Measurements from ENCODE around the gene CIAPIN1.

The CIAPIN1 gene

DNA sequence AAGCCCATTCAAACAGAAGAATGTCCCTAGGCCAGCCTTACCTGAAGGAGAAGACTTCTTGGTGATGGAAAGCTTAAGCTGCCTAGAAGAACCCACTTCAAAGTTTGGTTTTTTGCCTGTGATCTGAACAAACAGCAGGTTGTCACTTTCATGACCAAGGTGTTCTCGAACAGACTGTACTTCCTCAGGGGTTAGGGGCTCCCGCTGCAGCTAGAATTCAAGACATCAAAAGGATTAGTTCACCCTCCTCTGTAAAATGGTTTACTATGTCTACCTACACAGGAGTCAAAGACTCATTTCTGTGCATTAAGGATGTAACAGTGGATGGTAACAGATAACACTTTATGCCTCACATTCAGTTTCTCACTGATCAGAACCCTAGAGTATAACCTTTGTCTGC, 13.2 kb downstream of the CIAPIN1 start:
- Histone ChIP-seq H3K79me2 (ENCODE audit: insufficient read depth, low read length) (no peaks in the 10 kb centered on the region), H3K4me3 (ENCODE audit: low read depth in 1 of 2, low read length in 2 of 2) (no peak overlapping the region), H2AFZ (ENCODE audit: low read depth, low read length) (no peak overlapping the region), H3K4me1 (ENCODE audit: insufficient read depth, low read length) (no peaks in the 10 kb centered on the region), H3K27me3 (ENCODE audit: insufficient read depth, low read length, poor library complexity) (no peaks in the 10 kb centered on the region), H4K20me1 (ENCODE audit: insufficient read depth, low read length) (no peaks in the 10 kb centered on the region), H3K4me2 (ENCODE audit: insufficient read depth, low read length) (no peak overlapping the region), H3K9me3 (ENCODE audit: insufficient read depth, low read length, severe bottlenecking) (no peaks in the 10 kb centered on the region), H3K27ac (ENCODE audit: low read length) (no peak overlapping the region), H3K36me3 (ENCODE audit: insufficient read depth, low read length) (peaks cover 92% of the 10 kb centered on the region), H3K9ac (ENCODE audit: low read depth, low read length) (no peak overlapping the region)
- DNase-seq (no peak), ATAC-seq (ENCODE audit: insufficient read depth, low read depth) (no peak)
- TF ChIP-seq CTCF (IDR thresholded peaks at IDR 0.05; ENCODE audit: borderline replicate concordance, extremely low read depth, low read length, poor library complexity, severe bottlenecking) = no peak
- no peak for TF ChIP-seq EZH2 (IDR thresholded peaks at IDR 0.05; ENCODE audit: borderline replicate concordance, low read depth, low read length, severe bottlenecking)

DNA sequence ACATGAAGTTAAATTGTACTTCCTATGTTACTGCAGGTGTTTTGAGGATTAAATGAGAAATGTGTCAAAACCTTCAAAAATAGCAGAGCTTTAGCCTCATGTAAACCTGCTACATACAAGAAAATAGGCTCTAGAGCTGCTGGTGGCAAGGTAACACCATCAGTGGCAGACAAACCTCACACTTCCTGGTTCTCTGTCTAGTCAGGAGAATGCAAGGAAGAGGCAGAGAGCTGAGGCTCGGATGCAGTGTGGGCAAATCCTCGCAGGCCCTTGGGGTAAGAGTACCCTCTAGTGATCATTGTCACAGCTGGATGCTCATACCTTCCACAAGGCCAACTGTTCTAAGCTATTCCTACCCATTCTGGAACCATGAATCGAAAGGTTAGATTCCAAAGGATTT, 14.2 kb downstream of the CIAPIN1 start:
- H3K4me3 ChIP-seq (ENCODE audit: low read depth in 1 of 2, low read length in 2 of 2) = no peak overlapping the region
- H3K9ac ChIP-seq (ENCODE audit: low read depth, low read length) = no peak overlapping the region
- DNase-seq (no peak), ATAC-seq (ENCODE audit: insufficient read depth, low read depth) (no peak)
- TF ChIP-seq EZH2 (IDR thresholded peaks at IDR 0.05; ENCODE audit: borderline replicate concordance, low read depth, low read length, severe bottlenecking) (no peak), CTCF (IDR thresholded peaks at IDR 0.05; ENCODE audit: borderline replicate concordance, extremely low read depth, low read length, poor library complexity, severe bottlenecking) (no peak)
- no peak overlapping the region for H3K27ac ChIP-seq (ENCODE audit: low read length)
- H3K27me3 ChIP-seq (ENCODE audit: insufficient read depth, low read length, poor library complexity) = no peaks in the 10 kb centered on the region
- H2AFZ ChIP-seq (ENCODE audit: low read depth, low read length) = no peak overlapping the region
- no peak overlapping the region for H3K4me2 ChIP-seq (ENCODE audit: insufficient read depth, low read length)
- no peaks in the 10 kb centered on the region for H4K20me1 ChIP-seq (ENCODE audit: insufficient read depth, low read length)
- H3K9me3 ChIP-seq (ENCODE audit: insufficient read depth, low read length, severe bottlenecking) = no peaks in the 10 kb centered on the region
- H3K36me3 ChIP-seq (ENCODE audit: insufficient read depth, low read length) = peaks cover 92% of the 10 kb centered on the region
- no peaks in the 10 kb centered on the region for H3K79me2 ChIP-seq (ENCODE audit: insufficient read depth, low read length)
- no peaks in the 10 kb centered on the region for H3K4me1 ChIP-seq (ENCODE audit: insufficient read depth, low read length)

DNA sequence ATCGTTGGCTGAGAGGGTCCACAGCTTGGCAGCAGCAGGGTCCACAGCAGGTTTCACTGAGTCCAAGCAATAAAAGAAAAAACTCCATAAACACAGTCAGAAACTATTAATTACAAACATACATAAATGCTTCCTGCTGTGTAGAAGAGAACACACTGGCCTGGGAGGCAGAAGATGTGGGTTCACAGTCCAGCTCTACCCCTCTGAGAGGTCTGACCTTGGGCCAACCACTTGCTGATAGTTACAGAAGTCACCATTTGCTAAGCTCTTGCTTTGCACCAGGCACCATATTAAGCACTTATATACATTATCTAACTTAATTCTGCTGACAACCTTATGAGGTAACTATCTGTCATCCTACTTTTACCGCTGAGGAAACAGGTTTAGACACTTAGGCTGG, 14.7 kb downstream of the CIAPIN1 start:
- Histone ChIP-seq H3K27ac (ENCODE audit: low read length) (no peak overlapping the region), H3K9ac (ENCODE audit: low read depth, low read length) (no peak overlapping the region), H2AFZ (ENCODE audit: low read depth, low read length) (no peak overlapping the region), H3K27me3 (ENCODE audit: insufficient read depth, low read length, poor library complexity) (no peaks in the 10 kb centered on the region), H3K36me3 (ENCODE audit: insufficient read depth, low read length) (peaks cover 89% of the 10 kb centered on the region), H3K4me2 (ENCODE audit: insufficient read depth, low read length) (no peak overlapping the region), H4K20me1 (ENCODE audit: insufficient read depth, low read length) (no peaks in the 10 kb centered on the region), H3K79me2 (ENCODE audit: insufficient read depth, low read length) (no peaks in the 10 kb centered on the region), H3K4me1 (ENCODE audit: insufficient read depth, low read length) (no peaks in the 10 kb centered on the region), H3K9me3 (ENCODE audit: insufficient read depth, low read length, severe bottlenecking) (no peaks in the 10 kb centered on the region), H3K4me3 (ENCODE audit: low read depth in 1 of 2, low read length in 2 of 2) (no peak overlapping the region)
- DNase-seq (no peak), ATAC-seq (ENCODE audit: insufficient read depth, low read depth) (no peak)
- TF ChIP-seq EZH2 (IDR thresholded peaks at IDR 0.05; ENCODE audit: borderline replicate concordance, low read depth, low read length, severe bottlenecking) (no peak), CTCF (IDR thresholded peaks at IDR 0.05; ENCODE audit: borderline replicate concordance, extremely low read depth, low read length, poor library complexity, severe bottlenecking) (no peak)

DNA sequence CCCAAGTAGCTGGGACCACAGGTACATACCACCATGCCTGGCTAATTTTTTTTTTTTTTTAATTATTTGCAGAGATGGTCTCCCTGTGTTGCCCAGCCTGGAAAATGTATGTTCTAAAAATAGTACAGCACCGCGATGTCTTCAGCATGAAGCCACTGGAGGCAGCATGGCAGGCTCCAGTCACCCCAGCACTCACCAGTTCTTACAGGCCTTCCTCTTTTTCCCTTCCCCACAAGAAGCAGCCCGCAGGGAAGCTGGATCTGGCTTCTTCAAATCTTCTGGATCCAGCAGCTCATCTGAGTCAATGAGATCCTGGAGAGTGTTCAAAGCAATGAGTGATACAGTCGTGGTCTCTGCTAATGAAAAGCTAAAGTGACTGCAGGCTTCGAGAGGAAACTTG, 16.2 kb downstream of the CIAPIN1 start:
- ATAC-seq (ENCODE audit: insufficient read depth, low read depth) (no peak), DNase-seq (no peak)
- H3K4me3 ChIP-seq (ENCODE audit: low read depth in 1 of 2, low read length in 2 of 2) = no peak overlapping the region
- no peak overlapping the region for H2AFZ ChIP-seq (ENCODE audit: low read depth, low read length)
- no peak overlapping the region for H3K27ac ChIP-seq (ENCODE audit: low read length)
- H3K4me1 ChIP-seq (ENCODE audit: insufficient read depth, low read length) = no peaks in the 10 kb centered on the region
- no peak for TF ChIP-seq EZH2 (IDR thresholded peaks at IDR 0.05; ENCODE audit: borderline replicate concordance, low read depth, low read length, severe bottlenecking)
- no peak for TF ChIP-seq CTCF (IDR thresholded peaks at IDR 0.05; ENCODE audit: borderline replicate concordance, extremely low read depth, low read length, poor library complexity, severe bottlenecking)
- H3K9ac ChIP-seq (ENCODE audit: low read depth, low read length) = no peak overlapping the region
- peaks cover 79% of the 10 kb centered on the region for H3K36me3 ChIP-seq (ENCODE audit: insufficient read depth, low read length)
- no peaks in the 10 kb centered on the region for H3K79me2 ChIP-seq (ENCODE audit: insufficient read depth, low read length)
- no peak overlapping the region for H3K4me2 ChIP-seq (ENCODE audit: insufficient read depth, low read length)
- H3K27me3 ChIP-seq (ENCODE audit: insufficient read depth, low read length, poor library complexity) = no peaks in the 10 kb centered on the region
- no peaks in the 10 kb centered on the region for H4K20me1 ChIP-seq (ENCODE audit: insufficient read depth, low read length)
- H3K9me3 ChIP-seq (ENCODE audit: insufficient read depth, low read length, severe bottlenecking) = no peaks in the 10 kb centered on the region
